ENCODE measurements around the gene CNOT6L. TPM values are rescaled to one million over a fixed set of nuclear protein-coding genes. Genes with fewer than 3 reads are reported as not detected.

The CNOT6L gene
- total RNA-seq, 1 donor from 2014 or later: 15.8 TPM

DNA sequence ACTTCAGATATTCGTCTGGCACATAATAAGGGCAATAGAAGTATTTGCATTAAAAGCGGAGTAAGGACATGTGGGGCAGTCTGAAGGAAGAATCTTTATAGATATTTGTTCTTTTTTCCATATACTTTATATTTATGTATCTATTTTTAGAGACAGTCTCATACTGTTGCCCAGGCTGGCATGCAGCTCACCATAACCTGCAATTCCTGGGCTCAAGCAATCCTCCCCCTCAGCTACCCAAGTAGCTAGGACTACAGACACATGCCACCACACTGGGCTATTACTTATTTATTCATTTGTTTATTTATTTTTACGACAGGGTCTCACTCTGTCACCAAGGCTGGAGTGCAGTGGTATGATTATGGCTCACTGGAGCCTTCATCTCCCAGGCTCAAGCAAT, 26.8 kb upstream of the CNOT6L start:
- Histone ChIP-seq H3K4me3 (ENCODE audit: low read depth, low read length) (no peak overlapping the region), H3K36me3 (ENCODE audit: control insufficient read depth, insufficient read depth, low read length) (no peaks in the 10 kb centered on the region), H3K27me3 (ENCODE audit: control insufficient read depth, insufficient read depth, low read length) (no peaks in the 10 kb centered on the region)
- no peak for DNase-seq (ENCODE audit: low read depth)
- TF ChIP-seq, protein P1, sequence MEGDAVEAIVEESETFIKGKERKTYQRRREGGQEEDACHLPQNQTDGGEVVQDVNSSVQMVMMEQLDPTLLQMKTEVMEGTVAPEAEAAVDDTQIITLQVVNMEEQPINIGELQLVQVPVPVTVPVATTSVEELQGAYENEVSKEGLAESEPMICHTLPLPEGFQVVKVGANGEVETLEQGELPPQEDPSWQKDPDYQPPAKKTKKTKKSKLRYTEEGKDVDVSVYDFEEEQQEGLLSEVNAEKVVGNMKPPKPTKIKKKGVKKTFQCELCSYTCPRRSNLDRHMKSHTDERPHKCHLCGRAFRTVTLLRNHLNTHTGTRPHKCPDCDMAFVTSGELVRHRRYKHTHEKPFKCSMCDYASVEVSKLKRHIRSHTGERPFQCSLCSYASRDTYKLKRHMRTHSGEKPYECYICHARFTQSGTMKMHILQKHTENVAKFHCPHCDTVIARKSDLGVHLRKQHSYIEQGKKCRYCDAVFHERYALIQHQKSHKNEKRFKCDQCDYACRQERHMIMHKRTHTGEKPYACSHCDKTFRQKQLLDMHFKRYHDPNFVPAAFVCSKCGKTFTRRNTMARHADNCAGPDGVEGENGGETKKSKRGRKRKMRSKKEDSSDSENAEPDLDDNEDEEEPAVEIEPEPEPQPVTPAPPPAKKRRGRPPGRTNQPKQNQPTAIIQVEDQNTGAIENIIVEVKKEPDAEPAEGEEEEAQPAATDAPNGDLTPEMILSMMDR (IDR thresholded peaks at IDR 0.05; ENCODE audit: insufficient read depth, low read length, poor library complexity, severe bottlenecking): no peak

DNA sequence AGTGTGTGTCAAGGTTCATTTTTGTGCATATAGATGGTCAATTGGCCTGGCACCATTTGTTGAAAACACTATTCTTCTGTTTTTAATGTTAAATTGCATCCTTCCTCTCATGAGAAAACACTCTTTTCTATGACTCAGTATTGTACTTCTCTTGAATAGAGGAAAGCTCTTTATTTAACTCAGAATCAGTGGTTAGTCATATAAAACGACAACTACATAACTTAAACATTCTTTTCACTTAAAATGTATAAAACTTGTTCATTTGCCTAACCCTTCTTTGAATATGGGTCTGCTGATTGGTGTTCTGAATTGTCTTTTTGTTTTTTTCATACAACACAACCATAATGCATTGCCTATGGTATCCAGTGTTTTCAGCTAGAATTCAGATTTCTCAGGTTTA, 26.2 kb upstream of the CNOT6L start:
- TF ChIP-seq, protein P1 (IDR thresholded peaks at IDR 0.05; ENCODE audit: insufficient read depth, low read length, poor library complexity, severe bottlenecking): no peak
- no peak overlapping the region for H3K4me3 ChIP-seq (ENCODE audit: low read depth, low read length)
- no peaks in the 10 kb centered on the region for H3K27me3 ChIP-seq (ENCODE audit: control insufficient read depth, insufficient read depth, low read length)
- no peaks in the 10 kb centered on the region for H3K36me3 ChIP-seq (ENCODE audit: control insufficient read depth, insufficient read depth, low read length)
- no peak for DNase-seq (ENCODE audit: low read depth)

- TF ChIP-seq, protein P1 (IDR thresholded peaks at IDR 0.05; ENCODE audit: insufficient read depth, low read length, poor library complexity, severe bottlenecking): no peak
- Histone ChIP-seq H3K27me3 (ENCODE audit: control insufficient read depth, insufficient read depth, low read length) (no peaks in the 10 kb centered on the region), H3K4me3 (ENCODE audit: low read depth, low read length) (no peak overlapping the region), H3K36me3 (ENCODE audit: control insufficient read depth, insufficient read depth, low read length) (no peaks in the 10 kb centered on the region)
- no peak for DNase-seq (ENCODE audit: low read depth)
Observed at GRCh38 chr4:77844363-77844762, 25.2 kb upstream of the CNOT6L start.

GRCh38 chr4:77843628-77844027, 24.5 kb upstream of the CNOT6L start:
- Histone ChIP-seq H3K36me3 (ENCODE audit: control insufficient read depth, insufficient read depth, low read length) (no peaks in the 10 kb centered on the region), H3K27me3 (ENCODE audit: control insufficient read depth, insufficient read depth, low read length) (no peaks in the 10 kb centered on the region), H3K4me3 (ENCODE audit: low read depth, low read length) (no peak overlapping the region)
- no peak for DNase-seq (ENCODE audit: low read depth)
- TF ChIP-seq, protein P1 (IDR thresholded peaks at IDR 0.05; ENCODE audit: insufficient read depth, low read length, poor library complexity, severe bottlenecking): no peak

DNA sequence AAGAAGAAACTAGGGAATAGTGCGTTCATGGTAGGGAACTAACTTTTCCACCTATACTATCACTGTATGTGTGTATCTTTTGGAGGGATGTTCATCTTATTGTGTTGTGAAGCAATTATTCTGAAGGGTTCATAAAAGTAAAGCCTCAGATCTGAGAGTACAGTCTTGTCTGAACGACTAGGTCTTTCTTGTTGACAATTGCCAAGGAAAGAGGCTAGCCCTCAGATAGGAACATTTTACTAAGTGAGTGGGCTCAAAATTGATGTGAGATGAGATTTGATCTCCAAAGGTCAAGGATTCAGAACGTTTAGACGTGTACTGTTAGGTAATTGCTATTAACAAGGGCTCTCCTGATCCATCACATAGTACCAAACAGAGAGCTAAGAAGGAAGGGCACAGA, 15.2 kb upstream of the CNOT6L start:
- no peak overlapping the region for H3K4me3 ChIP-seq (ENCODE audit: low read depth, low read length)
- no peak for DNase-seq (ENCODE audit: low read depth)
- TF ChIP-seq, protein P1 (IDR thresholded peaks at IDR 0.05; ENCODE audit: insufficient read depth, low read length, poor library complexity, severe bottlenecking): no peak
- H3K36me3 ChIP-seq (ENCODE audit: control insufficient read depth, insufficient read depth, low read length): no peaks in the 10 kb centered on the region
- H3K27me3 ChIP-seq (ENCODE audit: control insufficient read depth, insufficient read depth, low read length): no peaks in the 10 kb centered on the region

- TF ChIP-seq, protein P1 (IDR thresholded peaks at IDR 0.05; ENCODE audit: insufficient read depth, low read length, poor library complexity, severe bottlenecking): no peak
- Histone ChIP-seq H3K36me3 (ENCODE audit: control insufficient read depth, insufficient read depth, low read length) (no peaks in the 10 kb centered on the region), H3K4me3 (ENCODE audit: low read depth, low read length) (no peak overlapping the region), H3K27me3 (ENCODE audit: control insufficient read depth, insufficient read depth, low read length) (no peaks in the 10 kb centered on the region)
- no peak for DNase-seq (ENCODE audit: low read depth)
Observed at GRCh38 chr4:77833126-77833724, 14.1 kb upstream of the CNOT6L start.
